ENCODE data around the gene COMMD10. TPM values are rescaled to one million over a fixed set of nuclear protein-coding genes. Genes with fewer than 3 reads are reported as not detected.

Gene COMMD10
- total RNA-seq, 4 donors from 2014 or later: 18.4 to 50.6 (median 22.7) TPM

GRCh38 chr5:116044073-116044472 is 40.8 kb upstream of the COMMD10 start:
- H3K9me3 ChIP-seq: no peaks in the 10 kb centered on the region
- no peak for DNase-seq (ENCODE audit: low spot score in 2 of 2)
- no peaks in the 10 kb centered on the region for H3K36me3 ChIP-seq
- H3K4me1 ChIP-seq: no peaks in the 10 kb centered on the region
- no peak overlapping the region for H3K27ac ChIP-seq
- no peak for TF ChIP-seq POLR2A (IDR thresholded peaks at IDR 0.05)
- TF ChIP-seq, protein P1, sequence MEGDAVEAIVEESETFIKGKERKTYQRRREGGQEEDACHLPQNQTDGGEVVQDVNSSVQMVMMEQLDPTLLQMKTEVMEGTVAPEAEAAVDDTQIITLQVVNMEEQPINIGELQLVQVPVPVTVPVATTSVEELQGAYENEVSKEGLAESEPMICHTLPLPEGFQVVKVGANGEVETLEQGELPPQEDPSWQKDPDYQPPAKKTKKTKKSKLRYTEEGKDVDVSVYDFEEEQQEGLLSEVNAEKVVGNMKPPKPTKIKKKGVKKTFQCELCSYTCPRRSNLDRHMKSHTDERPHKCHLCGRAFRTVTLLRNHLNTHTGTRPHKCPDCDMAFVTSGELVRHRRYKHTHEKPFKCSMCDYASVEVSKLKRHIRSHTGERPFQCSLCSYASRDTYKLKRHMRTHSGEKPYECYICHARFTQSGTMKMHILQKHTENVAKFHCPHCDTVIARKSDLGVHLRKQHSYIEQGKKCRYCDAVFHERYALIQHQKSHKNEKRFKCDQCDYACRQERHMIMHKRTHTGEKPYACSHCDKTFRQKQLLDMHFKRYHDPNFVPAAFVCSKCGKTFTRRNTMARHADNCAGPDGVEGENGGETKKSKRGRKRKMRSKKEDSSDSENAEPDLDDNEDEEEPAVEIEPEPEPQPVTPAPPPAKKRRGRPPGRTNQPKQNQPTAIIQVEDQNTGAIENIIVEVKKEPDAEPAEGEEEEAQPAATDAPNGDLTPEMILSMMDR (IDR thresholded peaks at IDR 0.05): no peak
- H3K27me3 ChIP-seq: peaks cover 5% of the 10 kb centered on the region
- H3K4me3 ChIP-seq: no peak overlapping the region
- WGBS: 71% methylated on average over 3 of the region's 3 CpGs

DNA sequence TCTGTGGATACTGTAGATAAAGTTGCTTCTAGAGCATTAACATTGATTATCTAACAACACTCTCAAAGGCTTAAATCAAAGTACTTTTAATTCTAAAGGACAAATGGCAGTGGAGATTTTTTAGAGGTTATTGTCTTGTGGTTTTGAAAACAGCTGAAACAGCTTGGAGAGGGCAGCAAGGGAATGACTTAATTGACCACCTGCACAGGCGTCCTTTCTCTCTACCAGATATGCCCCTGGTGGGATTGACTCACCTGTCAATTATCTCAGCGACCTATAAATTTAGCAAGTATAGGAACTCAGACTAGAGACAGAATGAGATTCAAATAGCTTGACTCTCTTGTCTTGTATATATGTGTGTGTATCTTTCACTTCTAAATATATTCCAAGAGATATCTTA is 39.0 kb upstream of the COMMD10 start:
- WGBS: 86% methylated on average over 2 of the region's 2 CpGs
- H3K9me3 ChIP-seq: no peaks in the 10 kb centered on the region
- TF ChIP-seq POLR2AphosphoS5 (IDR thresholded peaks at IDR 0.05): no peak
- TF ChIP-seq, protein P1 (IDR thresholded peaks at IDR 0.05): no peak
- no peak for TF ChIP-seq EP300 (IDR thresholded peaks at IDR 0.05)
- TF ChIP-seq POLR2A (IDR thresholded peaks at IDR 0.05): no peak
- H3K4me1 ChIP-seq: no peaks in the 10 kb centered on the region
- no peak for DNase-seq (ENCODE audit: low spot score in 2 of 2)
- H3K27me3 ChIP-seq: peaks cover 5% of the 10 kb centered on the region
- H3K4me3 ChIP-seq: no peak overlapping the region
- no peaks in the 10 kb centered on the region for H3K36me3 ChIP-seq
- no peak overlapping the region for H3K27ac ChIP-seq

- H3K4me3 ChIP-seq: no peak overlapping the region
- H3K36me3 ChIP-seq: no peaks in the 10 kb centered on the region
- DNase-seq (ENCODE audit: low spot score in 2 of 2): no peak
- WGBS: 93% methylated on average over 3 of the region's 3 CpGs
- no peak for TF ChIP-seq POLR2A (IDR thresholded peaks at IDR 0.05)
- no peak for TF ChIP-seq POLR2AphosphoS5 (IDR thresholded peaks at IDR 0.05)
- no peak for TF ChIP-seq EP300 (IDR thresholded peaks at IDR 0.05)
- TF ChIP-seq, protein P1 (IDR thresholded peaks at IDR 0.05): no peak
- no peak overlapping the region for H3K27ac ChIP-seq
- no peaks in the 10 kb centered on the region for H3K4me1 ChIP-seq
- peaks cover 5% of the 10 kb centered on the region for H3K27me3 ChIP-seq
- H3K9me3 ChIP-seq: no peaks in the 10 kb centered on the region
Measured at GRCh38 chr5:116046261-116046660, 38.6 kb upstream of the COMMD10 start.

- TF ChIP-seq EP300 (IDR thresholded peaks at IDR 0.05): no peak
- TF ChIP-seq POLR2AphosphoS5 (IDR thresholded peaks at IDR 0.05): no peak
- no peak for TF ChIP-seq POLR2A (IDR thresholded peaks at IDR 0.05)
- TF ChIP-seq, protein P1 (IDR thresholded peaks at IDR 0.05): no peak
- H3K4me3 ChIP-seq: no peak overlapping the region
- no peaks in the 10 kb centered on the region for H3K4me1 ChIP-seq
- no peaks in the 10 kb centered on the region for H3K36me3 ChIP-seq
- H3K27me3 ChIP-seq: peaks cover 5% of the 10 kb centered on the region
- H3K27ac ChIP-seq: no peak overlapping the region
- WGBS: 75% methylated on average over 2 of the region's 2 CpGs
- H3K9me3 ChIP-seq: no peaks in the 10 kb centered on the region
- DNase-seq (ENCODE audit: low spot score in 2 of 2): no peak
Measured at GRCh38 chr5:116046823-116047222, 38.0 kb upstream of the COMMD10 start.

GRCh38 chr5:116058346-116058936 is 26.4 kb upstream of the COMMD10 start:
- whole genome bisulfite sequencing: 77% methylated on average over 13 of the region's 13 CpGs
- no peak for TF ChIP-seq POLR2A (IDR thresholded peaks at IDR 0.05)
- TF ChIP-seq POLR2AphosphoS5 (IDR thresholded peaks at IDR 0.05): no peak
- TF ChIP-seq, protein P1 (IDR thresholded peaks at IDR 0.05): no peak
- TF ChIP-seq EP300 (IDR thresholded peaks at IDR 0.05): no peak
- H3K4me3 ChIP-seq: no peak overlapping the region
- peaks cover 3% of the 10 kb centered on the region for H3K27me3 ChIP-seq
- H3K9me3 ChIP-seq: no peaks in the 10 kb centered on the region
- H3K27ac ChIP-seq: no peak overlapping the region
- H3K4me1 ChIP-seq: no peaks in the 10 kb centered on the region
- no peak for DNase-seq (ENCODE audit: low spot score in 2 of 2)
- no peaks in the 10 kb centered on the region for H3K36me3 ChIP-seq
